Prostate gland (tissue), 2 donors: ENCODE data around the gene KLHL29.

Experiments
- POLR2A ChIP-seq: fragments of 450-650 bp; IDR thresholded peaks from one replicate; pipeline ENCODE4 v1.6.1; 2016; ENCODE audit warnings: antibody characterized with exemption, mild to moderate bottlenecking
- TF ChIP-seq, protein P1 (sequence below), 4 experiments: fragments of 200-600 bp in 2 of 4; fragments of 450-650 bp in 2 of 4; sonication (generic) in 2 of 4; IDR thresholded peaks; 1 replicate in 3 of 4; 2 replicates in 1 of 4; pipeline ENCODE4 v1.5.1; 2016 to 2019; ENCODE audit warnings: antibody characterized with exemption in 4 of 4, mild to moderate bottlenecking in 2 of 4, moderate library complexity in 2 of 4

DNA sequence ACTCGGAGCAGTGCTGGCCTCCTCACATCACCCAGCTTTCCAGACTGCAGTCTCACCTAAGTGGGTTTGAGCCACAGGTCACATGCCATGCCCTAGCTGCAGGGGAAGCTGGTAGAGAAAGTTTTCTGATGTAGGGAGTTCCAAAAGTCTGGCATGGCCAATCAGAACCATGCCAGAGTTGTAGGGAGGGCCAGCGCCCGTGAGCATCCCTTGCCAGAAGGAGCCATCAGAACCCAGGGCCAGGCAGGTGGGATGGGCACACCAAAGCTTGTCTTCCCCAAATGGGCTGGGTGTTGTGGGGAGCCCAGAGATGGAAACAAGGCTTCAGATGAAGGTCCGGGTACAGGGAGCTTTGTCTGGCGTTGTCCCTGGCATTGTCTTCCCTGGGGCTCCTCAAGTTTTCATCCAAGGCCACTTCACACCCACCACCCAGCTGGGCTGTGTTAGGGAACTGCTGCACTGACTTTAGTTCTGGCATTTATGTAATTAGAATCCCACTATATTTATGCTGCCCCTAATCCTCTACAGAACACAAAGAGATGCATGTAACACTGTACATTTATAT lies 247.9 kb downstream of the KLHL29 start:
- TF ChIP-seq, protein P1, sequence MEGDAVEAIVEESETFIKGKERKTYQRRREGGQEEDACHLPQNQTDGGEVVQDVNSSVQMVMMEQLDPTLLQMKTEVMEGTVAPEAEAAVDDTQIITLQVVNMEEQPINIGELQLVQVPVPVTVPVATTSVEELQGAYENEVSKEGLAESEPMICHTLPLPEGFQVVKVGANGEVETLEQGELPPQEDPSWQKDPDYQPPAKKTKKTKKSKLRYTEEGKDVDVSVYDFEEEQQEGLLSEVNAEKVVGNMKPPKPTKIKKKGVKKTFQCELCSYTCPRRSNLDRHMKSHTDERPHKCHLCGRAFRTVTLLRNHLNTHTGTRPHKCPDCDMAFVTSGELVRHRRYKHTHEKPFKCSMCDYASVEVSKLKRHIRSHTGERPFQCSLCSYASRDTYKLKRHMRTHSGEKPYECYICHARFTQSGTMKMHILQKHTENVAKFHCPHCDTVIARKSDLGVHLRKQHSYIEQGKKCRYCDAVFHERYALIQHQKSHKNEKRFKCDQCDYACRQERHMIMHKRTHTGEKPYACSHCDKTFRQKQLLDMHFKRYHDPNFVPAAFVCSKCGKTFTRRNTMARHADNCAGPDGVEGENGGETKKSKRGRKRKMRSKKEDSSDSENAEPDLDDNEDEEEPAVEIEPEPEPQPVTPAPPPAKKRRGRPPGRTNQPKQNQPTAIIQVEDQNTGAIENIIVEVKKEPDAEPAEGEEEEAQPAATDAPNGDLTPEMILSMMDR (IDR thresholded peaks at IDR 0.05) = no peak
- TF ChIP-seq POLR2A = no peak
